ENCODE results near the gene SRRM4. TPM values are rescaled to one million over a fixed set of nuclear protein-coding genes. Genes with fewer than 3 reads are reported as not detected.

SRRM4 gene
- total RNA-seq, 4 donors from 2014 or later: not detected

GRCh38 chr12:119008691-119009221 lies 27.4 kb downstream of the SRRM4 start:
- peaks cover 0 to 25% (median 0%) of the 10 kb centered on the region in 4 donors for H3K9me3 ChIP-seq
- TF ChIP-seq POLR2A (IDR thresholded peaks at IDR 0.05) (no peak), CTCF (IDR thresholded peaks at IDR 0.05) (no peak), EP300 (IDR thresholded peaks at IDR 0.05) (no peak)
- H3K4me1 ChIP-seq: no peaks in the 10 kb centered on the region
- no peak overlapping the region for H3K4me3 ChIP-seq
- H3K27me3 ChIP-seq: no peaks in the 10 kb centered on the region
- H3K27ac ChIP-seq: no peak overlapping the region
- no peaks in the 10 kb centered on the region for H3K36me3 ChIP-seq
- 1 to 3% methylated on average over 19 to 20 of the region's 20 CpGs for WGBS, 2 donors
- DNase-seq (ENCODE audit: low spot score in 2 of 2): no peak

GRCh38 chr12:119011231-119011630 lies 29.9 kb downstream of the SRRM4 start:
- DNase-seq (ENCODE audit: low spot score in 2 of 2): no peak
- Histone ChIP-seq H3K27me3 (no peaks in the 10 kb centered on the region), H3K36me3 (no peaks in the 10 kb centered on the region), H3K4me3 (no peak overlapping the region), H3K27ac (no peak overlapping the region), H3K4me1 (no peaks in the 10 kb centered on the region), H3K9me3 (peaks cover 0 to 25% (median 0%) of the 10 kb centered on the region in 4 donors)
- TF ChIP-seq CTCF (IDR thresholded peaks at IDR 0.05) (no peak), POLR2A (IDR thresholded peaks at IDR 0.05) (no peak), EP300 (IDR thresholded peaks at IDR 0.05) (no peak)
- WGBS, 2 donors: 0 to 36% methylated on average over 1 to 2 of the region's 2 CpGs

- WGBS, 2 donors: 25 to 28% methylated on average over 3 of the region's 3 CpGs
- Histone ChIP-seq H3K4me1 (no peaks in the 10 kb centered on the region), H3K27me3 (no peaks in the 10 kb centered on the region), H3K27ac (no peak overlapping the region), H3K36me3 (no peaks in the 10 kb centered on the region), H3K4me3 (no peak overlapping the region), H3K9me3 (peaks cover 0 to 25% (median 0%) of the 10 kb centered on the region in 4 donors)
- DNase-seq (ENCODE audit: low spot score in 2 of 2): no peak
- no peak for TF ChIP-seq POLR2A (IDR thresholded peaks at IDR 0.05)
- TF ChIP-seq EP300 (IDR thresholded peaks at IDR 0.05): no peak
- no peak for TF ChIP-seq CTCF (IDR thresholded peaks at IDR 0.05)
These were observed 30.8 kb downstream of the SRRM4 start for GRCh38 chr12:119012179-119012578.

GRCh38 chr12:119013023-119013422 lies 31.7 kb downstream of the SRRM4 start:
- no peaks in the 10 kb centered on the region for H3K4me1 ChIP-seq
- TF ChIP-seq CTCF (IDR thresholded peaks at IDR 0.05) (no peak), POLR2A (IDR thresholded peaks at IDR 0.05) (no peak), EP300 (IDR thresholded peaks at IDR 0.05) (no peak)
- peaks cover 0 to 25% (median 0%) of the 10 kb centered on the region in 4 donors for H3K9me3 ChIP-seq
- H3K4me3 ChIP-seq: no peak overlapping the region
- H3K36me3 ChIP-seq: no peaks in the 10 kb centered on the region
- DNase-seq (ENCODE audit: low spot score in 2 of 2): no peak
- no peak overlapping the region for H3K27ac ChIP-seq
- H3K27me3 ChIP-seq: no peaks in the 10 kb centered on the region

- Histone ChIP-seq H3K4me1 (no peaks in the 10 kb centered on the region), H3K27me3 (no peaks in the 10 kb centered on the region), H3K27ac (no peak overlapping the region), H3K4me3 (no peak overlapping the region), H3K36me3 (no peaks in the 10 kb centered on the region), H3K9me3 (peaks cover 0 to 25% (median 0%) of the 10 kb centered on the region in 4 donors)
- TF ChIP-seq EP300 (IDR thresholded peaks at IDR 0.05): no peak
- no peak for TF ChIP-seq POLR2A (IDR thresholded peaks at IDR 0.05)
- TF ChIP-seq CTCF (IDR thresholded peaks at IDR 0.05): no peak
- DNase-seq (ENCODE audit: low spot score in 2 of 2): no peak
- 91 to 96% methylated on average over 1 of the region's 1 CpG for WGBS, 2 donors
These were observed 33.0 kb downstream of the SRRM4 start for GRCh38 chr12:119014368-119014767.

Data from tibial nerve (tissue), 4 donors.